ENCODE data around the gene TDRD12.
"Not testable (repeated sequence)": the region's sequence is repeated elsewhere in the genome, so short reads cannot be mapped to it uniquely, and the experiment has no call there.

The TDRD12 gene

DNA sequence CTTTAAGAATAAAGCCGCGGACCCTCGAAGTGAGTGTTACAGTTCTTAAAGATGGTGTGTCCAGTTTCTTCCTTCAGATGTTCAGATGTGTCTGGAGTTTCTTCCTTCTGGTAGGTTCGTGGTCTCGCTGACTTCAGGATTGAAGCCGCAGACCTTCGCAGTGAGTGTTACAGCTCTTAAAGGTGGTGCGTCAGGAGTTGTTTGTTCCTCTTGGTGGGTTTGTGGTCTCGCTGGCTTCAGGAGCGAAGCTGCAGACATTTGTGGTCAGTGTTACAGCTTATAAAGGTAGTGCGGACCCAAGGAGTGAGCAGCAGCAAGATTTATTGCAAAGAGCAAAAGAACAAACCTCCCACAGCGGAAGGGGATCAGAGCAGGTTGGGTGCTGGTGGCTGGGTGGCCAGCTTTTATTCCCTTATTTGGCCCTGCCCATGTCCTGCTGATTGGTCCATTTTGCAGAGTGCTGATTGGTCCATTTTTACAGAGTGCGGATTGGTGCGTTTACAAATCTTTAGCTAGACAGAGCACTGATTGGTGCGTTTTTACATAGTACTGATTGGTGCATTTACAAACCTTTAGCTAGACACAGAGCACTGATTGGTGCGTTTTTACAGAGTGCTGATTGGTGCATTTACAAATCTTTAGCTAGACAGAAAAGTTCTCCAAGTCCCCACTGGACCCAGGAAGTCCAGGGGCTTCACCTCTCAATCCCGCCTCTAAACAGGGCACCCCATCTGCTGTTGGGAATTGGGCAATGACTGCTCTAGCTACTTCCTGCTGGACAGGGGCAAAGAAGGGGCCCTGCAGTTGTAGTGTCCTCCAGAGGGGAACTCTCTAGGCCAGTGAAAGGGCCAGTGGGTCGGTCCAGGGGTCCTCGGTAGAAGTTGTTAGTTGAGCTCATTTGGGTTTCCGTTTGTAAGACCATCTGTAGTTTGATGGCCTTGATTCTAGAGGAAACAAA, 26.1 kb upstream of the TDRD12 start:
- FAIRE-seq, result not testable (repeated sequence)

DNA sequence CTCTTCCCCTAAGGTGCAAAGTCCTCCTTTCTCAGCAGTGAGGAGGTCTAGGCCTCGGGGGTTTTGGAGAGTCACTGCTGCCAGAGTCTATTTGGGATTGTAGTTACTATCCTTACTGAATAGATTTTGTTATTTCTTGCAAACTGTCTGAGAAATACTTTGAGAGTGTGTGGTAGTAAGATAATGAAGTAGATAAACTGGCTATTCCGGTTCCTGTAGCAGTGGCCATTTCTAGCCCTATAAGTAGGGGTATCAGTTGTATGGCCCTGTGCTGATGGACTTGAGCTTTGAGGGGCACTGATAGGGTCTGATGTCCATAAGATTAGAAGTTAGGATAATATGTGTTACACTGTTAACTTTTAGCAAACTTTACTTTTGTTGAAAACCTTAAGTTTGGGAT, 25.3 kb upstream of the TDRD12 start:
- FAIRE-seq, result not testable (repeated sequence)

DNA sequence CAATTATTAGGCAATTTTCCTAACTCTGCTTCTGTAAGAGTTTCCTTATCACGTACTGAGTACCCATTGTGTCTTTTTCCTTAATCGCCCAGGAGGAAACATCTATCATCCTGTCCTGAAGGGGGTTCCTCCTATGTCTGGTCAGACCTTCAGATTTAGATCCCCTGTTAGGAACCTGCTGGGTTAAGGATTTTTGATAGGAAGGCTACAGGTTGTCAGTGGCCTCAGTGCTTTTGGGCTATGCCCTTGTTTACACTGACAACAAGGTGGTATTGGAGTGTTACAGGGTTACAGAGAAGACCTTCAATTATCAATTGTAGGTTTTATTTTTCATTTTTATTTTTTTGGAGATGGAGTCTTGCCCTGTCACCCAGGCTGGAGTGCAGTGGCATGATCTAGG, 24.7 kb upstream of the TDRD12 start:
- not testable (repeated sequence) for FAIRE-seq

DNA sequence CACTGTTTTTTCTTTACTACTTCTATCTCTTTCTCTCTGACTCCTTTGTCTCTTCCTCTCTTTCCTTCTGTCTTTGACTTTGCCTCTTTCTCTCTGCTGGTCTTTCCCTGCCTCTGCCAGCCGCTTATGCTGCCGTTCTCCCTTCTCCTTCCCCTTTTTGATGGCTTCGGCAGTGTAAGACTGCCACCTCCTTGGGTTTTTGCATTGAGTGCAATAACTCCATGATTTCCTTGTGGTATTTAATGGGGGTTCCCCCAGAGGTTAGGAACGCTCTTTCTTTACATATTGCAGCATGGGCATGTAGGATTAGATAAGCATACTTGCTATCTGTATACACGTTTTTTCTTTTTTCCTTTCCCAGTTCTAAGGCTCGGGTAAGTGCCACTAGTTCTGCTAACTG, 24.1 kb upstream of the TDRD12 start:
- FAIRE-seq, result not testable (repeated sequence)

DNA sequence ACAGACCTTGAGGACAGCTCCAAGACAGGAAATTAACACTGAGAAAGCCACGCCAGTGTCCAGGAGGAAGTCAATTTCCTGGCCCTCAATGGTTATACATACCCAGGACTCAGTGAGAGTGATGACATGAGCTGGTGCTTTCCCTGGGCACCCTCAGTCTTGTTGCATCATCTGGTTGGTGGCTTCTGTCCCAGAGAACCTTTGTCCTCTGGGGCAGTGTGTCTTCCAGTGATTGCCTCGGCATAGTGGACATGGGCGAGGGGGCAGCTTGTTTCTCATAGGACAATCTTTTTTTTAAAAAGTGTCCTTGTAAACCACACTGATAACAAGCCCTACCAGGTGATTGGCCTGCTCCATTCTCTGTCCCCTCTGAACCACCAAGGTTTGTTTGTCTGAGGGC, 22.8 kb upstream of the TDRD12 start:
- not testable (repeated sequence) for FAIRE-seq

DNA sequence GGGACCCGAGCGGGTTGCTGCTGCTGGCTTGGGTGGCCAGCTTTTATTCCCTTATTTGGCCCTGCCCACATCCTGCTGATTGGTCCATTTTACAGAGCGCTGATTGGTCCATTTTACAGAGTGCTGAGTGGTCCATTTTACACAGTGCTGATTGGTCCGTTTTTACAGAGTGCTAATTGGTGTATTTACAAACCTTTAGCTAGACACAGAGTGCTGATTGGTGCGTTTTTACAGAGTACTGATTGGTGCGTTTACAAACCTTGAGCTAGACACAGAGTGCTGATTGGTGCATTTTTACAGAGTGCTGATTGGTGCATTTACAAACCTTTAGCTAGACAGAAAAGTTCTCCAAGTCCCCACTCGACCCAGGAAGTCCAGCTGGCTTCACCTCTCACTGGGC, 19.4 kb upstream of the TDRD12 start:
- FAIRE-seq, result not testable (repeated sequence)

DNA sequence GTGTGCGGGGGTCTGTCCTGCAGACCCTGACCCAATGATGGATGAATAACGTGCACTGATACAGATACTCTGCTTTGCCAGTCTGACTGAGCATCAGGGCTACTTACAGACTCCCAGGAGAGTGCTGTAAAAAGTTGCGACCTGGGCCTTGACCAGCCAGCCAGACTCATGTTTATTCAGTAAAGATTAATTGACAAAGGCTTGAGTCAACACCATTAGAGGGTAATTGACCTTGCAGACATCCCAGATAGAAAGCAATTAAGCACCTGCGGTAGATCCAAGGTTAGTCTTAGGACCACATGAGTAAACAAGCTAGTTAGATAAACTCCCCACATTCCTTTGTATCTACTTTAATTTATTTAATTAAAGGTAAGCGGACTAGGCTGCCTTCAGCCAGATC, 17.6 kb upstream of the TDRD12 start:
- no peak for FAIRE-seq

DNA sequence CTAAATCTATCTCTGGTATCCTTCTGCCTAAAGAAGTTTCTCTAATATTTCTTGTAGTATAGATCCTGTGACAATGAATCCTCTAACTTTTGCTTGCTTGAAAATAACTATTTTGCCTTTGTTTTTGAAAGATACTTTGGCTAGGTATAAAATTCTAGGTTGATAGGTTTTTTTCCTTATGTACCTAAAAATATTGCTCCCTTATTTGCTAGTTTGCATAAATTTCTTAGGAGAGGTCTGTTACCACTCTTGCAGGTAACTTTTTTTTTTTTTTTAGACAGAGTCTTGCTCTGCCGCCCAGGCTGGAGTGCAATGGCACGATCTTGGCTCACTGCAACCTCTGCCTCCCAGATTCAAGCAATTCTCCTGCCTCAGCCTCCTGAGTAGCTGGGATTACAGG, 15.6 kb upstream of the TDRD12 start:
- not testable (repeated sequence) for FAIRE-seq

DNA sequence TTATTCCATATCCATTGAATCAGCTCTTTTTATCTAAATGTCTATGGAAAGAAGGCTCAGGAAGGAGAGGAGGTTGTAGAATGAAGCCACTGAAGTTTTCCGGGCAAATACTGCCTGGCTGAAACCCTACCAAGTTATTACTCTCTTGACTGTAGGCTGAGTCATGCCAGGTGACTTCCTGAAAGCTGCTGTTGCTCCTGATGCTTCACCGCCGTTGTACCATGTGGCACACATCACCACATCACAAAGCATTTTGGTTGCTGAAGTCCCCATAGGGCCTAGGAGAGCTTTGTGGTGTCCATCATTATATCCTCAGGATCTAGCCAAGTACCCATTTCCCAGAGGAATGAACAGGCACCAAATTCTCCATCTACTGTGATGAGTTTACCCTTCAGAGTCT, 11.1 kb upstream of the TDRD12 start:
- FAIRE-seq, result no peak

DNA sequence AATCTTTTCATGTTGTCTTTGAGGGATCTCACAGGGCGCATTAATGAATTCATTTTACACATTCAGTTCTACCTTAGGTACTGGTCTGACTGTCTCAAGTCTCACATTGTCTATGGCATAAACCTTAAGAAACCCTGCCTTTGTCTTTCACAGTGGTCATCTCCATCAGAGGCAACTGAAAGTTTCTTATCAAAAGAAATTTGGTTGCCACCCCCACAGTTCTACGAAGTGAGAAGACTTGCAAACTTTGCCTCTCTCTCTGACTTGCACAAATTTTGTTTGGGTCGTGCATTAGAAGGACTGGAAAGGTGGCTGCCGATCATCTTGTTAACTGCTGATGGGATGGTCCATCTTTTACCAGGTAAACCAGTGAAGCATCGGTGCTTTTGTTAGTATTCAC, 10.5 kb upstream of the TDRD12 start:
- no peak for FAIRE-seq

DNA sequence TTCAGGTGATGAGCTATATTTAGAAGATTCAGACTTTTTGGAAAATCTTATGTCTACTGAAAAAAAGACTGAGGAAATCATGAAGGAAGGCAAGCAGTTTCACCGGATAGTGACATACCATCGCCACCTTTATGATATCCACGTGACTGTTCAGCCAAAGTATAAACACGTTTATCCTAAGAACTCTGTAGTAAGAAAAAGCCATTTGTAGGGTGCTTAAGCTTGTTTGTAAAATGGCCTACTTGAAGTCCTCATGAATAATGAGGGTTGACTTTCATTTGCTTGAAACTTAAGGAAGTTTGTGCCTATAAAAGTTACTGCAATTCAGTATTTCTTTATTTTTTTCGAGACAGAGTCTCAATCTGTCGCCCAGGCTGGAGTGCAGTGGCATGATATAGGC, 7.8 kb upstream of the TDRD12 start:
- no peak for FAIRE-seq

DNA sequence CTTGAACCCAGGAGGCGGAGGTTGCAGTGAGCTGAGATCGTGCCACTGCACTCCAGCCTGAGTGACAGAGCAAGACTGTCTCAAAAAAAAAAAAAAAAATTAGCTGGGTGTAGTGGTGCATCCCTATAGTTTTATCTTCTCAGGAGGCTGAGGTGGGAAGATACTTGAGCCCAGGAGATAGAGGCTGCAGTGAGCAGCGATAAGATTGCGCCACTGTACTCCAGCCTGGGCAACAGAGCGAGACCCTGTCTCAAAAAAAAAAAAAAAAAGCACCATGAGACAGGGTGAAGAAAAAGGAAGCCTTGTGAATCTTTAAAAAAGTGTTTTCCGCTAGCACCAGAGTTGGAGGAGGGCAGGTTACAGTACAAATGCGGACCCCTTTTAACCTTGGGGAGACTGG, 3.4 kb upstream of the TDRD12 start:
- not testable (repeated sequence) for FAIRE-seq

DNA sequence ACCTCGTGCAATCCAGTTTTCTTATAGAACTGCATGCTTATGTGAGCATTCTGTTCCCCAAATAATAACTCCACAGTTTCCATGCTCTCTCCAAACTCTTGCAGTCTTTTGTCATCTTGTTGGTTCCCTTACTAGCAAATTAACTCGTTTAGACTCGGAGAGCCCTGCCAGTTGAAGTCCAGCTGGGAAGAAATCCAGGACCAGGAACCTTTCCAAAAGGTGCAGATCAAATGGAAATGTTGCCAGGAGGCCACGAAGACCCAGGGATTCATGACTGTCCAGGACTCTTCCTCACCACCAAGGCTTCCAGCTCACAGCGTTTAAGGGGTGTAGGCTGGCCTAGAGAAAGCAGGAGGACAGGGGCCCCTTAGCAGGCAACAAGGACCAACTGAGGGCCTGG, 2.1 kb upstream of the TDRD12 start:
- FAIRE-seq, result no peak

DNA sequence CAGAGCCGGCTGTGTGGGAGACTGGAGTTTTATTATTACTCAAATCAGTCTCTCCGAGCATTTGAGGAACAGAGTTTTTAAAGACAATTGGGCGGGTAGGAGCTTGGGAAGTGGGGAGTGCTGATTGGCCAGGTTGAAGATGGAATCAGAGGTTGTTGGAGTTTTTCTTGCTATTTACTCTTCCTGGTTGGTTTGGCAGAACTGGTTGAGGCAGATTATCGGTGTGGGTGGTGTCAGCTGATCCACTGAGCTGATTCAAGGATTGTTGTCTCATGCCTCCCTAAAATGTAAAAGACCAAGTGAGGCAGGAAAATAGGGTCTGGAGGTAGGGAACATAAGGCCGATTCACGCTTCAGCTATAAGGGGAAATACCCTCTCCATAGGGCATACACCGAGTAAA, 1.3 kb upstream of the TDRD12 start:
- no peak for FAIRE-seq

DNA sequence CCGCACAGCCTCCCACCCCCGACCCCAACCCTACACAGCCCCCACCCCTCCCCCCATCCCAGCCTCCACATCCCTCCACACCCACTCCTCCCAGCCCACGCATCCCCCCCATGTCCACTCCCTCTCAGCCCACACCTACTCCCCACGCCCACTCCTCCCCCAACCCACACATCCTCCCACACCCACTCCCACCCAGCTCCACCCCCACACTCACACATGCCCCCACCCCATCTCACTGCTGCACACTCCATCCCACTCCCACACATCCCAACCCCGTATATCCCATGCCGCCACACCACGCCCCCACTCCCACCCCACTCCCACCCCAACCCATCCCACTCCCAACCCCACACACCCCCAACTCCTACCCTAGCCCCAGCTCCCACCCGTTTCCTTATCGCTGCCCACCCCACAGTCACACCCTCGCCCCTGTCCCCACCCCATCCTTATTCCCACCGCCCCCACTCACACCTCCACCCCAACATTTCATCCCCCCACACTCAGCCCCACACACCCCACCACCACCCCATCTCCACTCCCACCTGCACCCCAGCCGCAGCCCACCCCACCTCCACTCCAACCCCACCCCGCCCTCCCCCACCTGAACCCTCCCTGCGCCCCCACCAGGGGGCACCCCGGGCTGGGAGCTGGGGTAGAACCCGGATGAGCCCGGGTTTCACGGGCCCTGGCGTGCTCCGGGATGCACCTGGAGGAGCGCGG, 809 bp downstream of the TDRD12 start:
- no peak for FAIRE-seq

DNA sequence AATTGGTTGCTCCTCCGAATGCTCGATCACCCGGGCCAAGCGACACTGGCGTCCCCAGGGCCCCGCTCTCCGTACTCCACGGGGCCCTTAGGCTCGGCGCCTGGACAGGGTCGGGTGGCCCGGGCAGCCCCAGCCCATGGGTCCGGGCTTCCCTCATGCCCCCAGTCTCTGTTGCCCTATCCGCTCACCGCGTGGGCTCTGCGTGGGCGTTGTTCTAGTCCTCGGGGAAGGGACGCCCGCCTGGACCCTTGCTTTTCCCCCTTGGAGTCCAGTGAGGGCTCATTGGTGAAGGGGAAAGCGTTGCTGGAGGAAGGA, 1.3 kb downstream of the TDRD12 start:
- no peak for FAIRE-seq

DNA sequence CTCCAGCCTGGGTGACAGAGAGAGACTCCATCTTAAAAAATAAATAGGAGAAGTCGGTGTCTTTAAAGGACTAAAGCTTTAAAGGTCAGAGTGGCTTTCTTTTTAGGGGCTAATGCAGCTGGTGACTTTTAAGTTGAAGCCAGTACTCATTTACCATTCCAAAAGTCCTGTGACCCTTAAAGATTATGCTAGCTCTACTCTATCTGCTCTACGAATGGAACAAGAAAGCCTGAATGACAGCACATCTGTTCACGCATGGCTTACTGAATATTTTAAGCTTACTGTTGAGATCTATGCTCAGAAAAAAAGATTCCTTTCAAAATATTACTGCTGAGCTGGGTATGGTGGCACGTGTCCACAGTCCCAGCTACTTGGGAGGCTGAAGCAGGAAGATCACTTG, 16.4 kb downstream of the TDRD12 start:
- no peak for FAIRE-seq

DNA sequence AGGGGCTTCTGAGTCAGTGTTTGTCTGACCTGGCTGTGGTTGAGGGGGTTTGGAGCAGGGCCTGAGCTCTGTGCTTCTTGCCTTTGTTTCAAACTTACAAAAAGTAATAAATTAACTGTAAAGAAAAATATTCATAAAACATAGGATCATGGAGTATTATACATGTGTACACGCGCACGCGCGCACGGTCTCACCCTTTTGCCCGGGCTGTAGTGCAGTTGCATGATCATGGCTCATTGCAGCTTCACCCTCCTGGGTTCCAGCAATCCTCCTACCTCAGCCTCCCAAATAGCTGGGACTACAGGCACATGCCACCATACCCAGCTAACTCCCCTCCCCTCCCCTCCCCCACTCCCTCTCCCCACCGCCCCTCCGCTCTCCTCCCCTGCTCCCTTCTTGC, 23.5 kb downstream of the TDRD12 start:
- FAIRE-seq, result no peak

DNA sequence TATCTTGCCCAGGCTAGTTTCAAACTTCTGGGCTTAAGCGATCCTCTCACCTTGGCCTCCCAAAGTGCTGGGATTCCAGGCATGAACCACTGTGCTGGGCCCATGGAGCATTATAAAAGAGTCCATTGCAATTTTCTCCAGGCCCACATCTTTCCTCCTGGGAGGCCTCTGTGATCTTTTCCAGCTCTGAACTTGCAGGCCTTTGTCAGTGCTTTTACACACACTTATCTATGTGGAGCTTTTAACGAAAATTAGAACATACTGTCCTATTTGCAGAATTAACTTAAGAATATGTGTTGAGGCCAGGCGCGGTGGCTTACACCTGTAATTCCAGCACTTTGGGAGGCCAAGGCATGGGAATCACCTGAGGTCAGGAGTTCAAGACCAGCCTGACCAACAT, 23.9 kb downstream of the TDRD12 start:
- no peak for FAIRE-seq

DNA sequence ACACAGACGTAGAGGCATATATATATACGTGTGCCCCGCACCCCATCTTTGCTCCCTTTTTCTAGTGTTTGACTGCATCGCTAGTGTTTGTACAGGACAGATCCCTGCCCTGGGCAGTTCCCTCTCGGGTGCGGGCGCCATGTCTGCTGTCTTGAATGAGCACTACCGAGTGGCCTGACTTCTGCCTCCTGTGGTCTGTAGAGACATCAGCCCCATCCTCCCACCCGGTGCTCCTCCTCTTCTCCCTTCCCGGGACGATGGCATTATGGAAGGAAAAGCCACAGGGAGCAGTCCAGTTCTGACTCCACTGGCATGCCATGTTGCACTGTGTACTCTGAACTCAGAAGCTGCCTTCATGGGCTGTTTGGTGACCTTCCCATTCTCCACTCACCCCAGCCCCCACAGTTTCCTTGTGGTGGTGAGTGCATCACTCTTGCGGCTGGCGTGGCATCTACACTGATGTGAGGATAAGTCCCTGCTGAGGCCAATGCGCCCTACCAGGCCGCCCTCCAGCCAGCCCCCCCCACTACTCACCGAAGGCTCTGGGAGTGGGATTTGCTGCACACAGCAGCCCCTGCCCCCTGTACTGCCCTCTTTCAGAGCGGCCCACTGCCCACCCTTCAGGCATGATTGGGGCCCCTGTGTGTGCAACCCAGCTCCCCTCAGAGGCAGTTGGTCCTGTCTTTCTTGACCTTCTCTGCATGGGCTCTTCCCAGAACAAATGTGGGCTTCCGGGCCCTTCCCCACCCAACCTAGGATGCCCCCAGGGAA, 25.2 kb downstream of the TDRD12 start:
- no peak for FAIRE-seq

DNA sequence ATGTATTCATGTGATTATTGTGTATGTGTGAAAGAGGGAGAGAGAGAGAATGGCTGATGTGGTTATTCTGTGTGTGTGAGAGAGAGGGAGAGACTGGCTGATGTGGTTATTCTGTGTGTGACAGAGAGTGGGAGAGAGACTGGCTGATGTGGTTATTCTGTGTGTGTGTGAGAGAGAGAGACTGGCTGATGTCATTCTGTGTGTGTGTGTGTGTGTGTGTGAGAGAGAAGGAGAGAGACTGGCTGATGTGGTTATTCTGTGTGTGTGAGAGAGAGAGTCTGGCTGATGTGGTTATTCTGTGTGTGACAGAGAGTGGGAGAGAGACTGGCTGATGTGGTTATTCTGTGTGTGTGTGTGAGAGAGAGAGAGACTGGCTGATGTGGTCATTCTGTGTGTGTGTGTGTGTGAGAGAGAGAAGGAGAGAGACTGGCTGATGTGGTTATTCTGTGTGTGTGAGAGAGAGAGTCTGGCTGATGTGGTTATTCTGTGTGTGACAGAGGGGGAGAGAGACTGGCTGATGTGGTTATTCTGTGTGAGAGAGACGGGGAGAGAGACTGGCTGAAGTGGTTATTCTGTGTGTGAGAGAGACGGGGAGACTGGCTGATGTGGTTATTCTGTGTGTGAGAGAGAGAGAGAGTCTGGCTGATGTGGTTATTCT, 26.2 kb downstream of the TDRD12 start:
- not testable (repeated sequence) for FAIRE-seq

DNA sequence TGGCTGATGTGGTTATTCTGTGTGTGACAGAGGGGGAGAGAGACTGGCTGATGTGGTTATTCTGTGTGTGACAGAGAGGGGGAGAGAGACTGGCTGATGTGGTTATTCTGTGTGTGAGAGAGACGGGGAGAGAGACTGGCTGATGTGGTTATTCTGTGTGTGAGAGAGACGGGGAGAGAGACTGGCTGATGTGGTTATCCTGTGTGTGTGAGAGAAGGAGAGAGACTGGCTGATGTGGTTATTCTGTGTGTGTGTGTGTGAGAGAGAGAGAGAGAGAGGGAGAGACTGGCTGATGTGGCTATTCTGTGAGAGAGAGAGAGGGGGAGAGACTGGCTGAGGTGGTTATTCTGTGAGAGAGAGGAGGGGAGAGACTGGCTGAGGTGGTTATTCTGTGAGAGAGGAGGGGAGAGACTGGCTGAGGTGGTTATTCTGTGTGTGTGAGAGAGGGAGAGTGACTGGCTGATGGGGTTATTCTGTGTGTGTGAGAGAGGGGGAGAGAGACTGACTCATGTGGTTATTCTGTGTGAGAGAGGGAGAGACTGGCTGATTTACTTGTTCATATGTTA, 27.1 kb downstream of the TDRD12 start:
- not testable (repeated sequence) for FAIRE-seq

DNA sequence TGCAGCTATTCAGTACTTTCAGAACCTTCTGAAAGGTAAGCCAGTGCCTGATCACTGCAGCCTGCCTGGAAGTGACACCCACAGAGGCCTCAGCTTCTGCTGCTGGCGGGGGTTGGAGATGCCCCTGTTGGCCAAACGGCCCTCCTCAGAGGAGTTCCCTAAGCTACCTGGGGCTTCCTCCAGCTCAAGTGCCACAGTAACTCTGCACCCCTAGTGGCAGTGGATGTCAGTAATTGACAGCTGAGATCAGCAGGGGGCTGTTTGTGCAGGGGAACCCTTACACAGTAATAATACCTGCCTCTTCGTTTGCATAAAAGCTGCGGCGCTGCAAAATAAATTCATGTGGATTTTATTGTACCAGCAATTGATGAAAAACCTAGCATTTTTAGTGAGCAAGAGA, 28.9 kb downstream of the TDRD12 start:
- FAIRE-seq, result no peak
